NT2/D1 (cell line): ENCODE data around the gene ACTN4.

Experiments used
- SUZ12 ChIP-seq: IDR thresholded peaks from 2 replicates; pipeline ENCODE4 v1.6.1; 2011; ENCODE audit not compliant: insufficient read length, insufficient read depth; ENCODE audit errors: extremely low read depth
- YY1 ChIP-seq: IDR thresholded peaks from 2 replicates; pipeline ENCODE4 v1.6.1; 2011; ENCODE audit not compliant: insufficient read length, insufficient read depth
- ZNF274 ChIP-seq: IDR thresholded peaks from 2 replicates; pipeline ENCODE4 v1.6.1; 2011; ENCODE audit warnings: mild to moderate bottlenecking, low read depth, low read length

- TF ChIP-seq ZNF274 (no peak), SUZ12 (no peak), YY1 (no peak)
Measured at GRCh38 chr19:38774181-38774950, 126.9 kb downstream of the ACTN4 start.
